ENCODE data around the gene STXBP3. TPM values are rescaled to one million over a fixed set of nuclear protein-coding genes. Genes with fewer than 3 reads are reported as not detected.

Gene STXBP3
- total RNA-seq, 4 donors from 2014 or later: 51.0 to 75.8 (median 68.9) TPM

- H3K4me1 ChIP-seq: peaks cover 0 to 8% (median 0%) of the 10 kb centered on the region in 4 donors
- TF ChIP-seq POLR2A (IDR thresholded peaks at IDR 0.05): no peak
- TF ChIP-seq EP300 (IDR thresholded peaks at IDR 0.05): no peak
- TF ChIP-seq CTCF (IDR thresholded peaks at IDR 0.05): no peak
- no peak overlapping the region for H3K27ac ChIP-seq
- 77 to 84% methylated on average over 3 of the region's 3 CpGs for WGBS, 2 donors
- no peaks in the 10 kb centered on the region for H3K36me3 ChIP-seq
- no peaks in the 10 kb centered on the region for H3K27me3 ChIP-seq
- no peak for DNase-seq (ENCODE audit: low spot score in 2 of 2)
- H3K9me3 ChIP-seq: no peaks in the 10 kb centered on the region
- H3K4me3 ChIP-seq: no peak overlapping the region
Measured at GRCh38 chr1:108842525-108843181, 96.2 kb downstream of the STXBP3 start.

GRCh38 chr1:108843390-108844137 lies 97.1 kb downstream of the STXBP3 start:
- TF ChIP-seq POLR2A (IDR thresholded peaks at IDR 0.05) (no peak), CTCF (IDR thresholded peaks at IDR 0.05) (no peak), EP300 (IDR thresholded peaks at IDR 0.05) (no peak)
- no peaks in the 10 kb centered on the region for H3K9me3 ChIP-seq
- no peak overlapping the region for H3K4me3 ChIP-seq
- H3K36me3 ChIP-seq: no peaks in the 10 kb centered on the region
- H3K27ac ChIP-seq: no peak overlapping the region
- no peak for DNase-seq (ENCODE audit: low spot score in 2 of 2)
- 68 to 72% methylated on average over 3 of the region's 3 CpGs for WGBS, 2 donors
- no peaks in the 10 kb centered on the region for H3K27me3 ChIP-seq
- peaks cover 0 to 8% (median 0%) of the 10 kb centered on the region in 4 donors for H3K4me1 ChIP-seq

GRCh38 chr1:108845446-108845845 lies 99.0 kb downstream of the STXBP3 start:
- Histone ChIP-seq H3K27ac (no peak overlapping the region), H3K36me3 (no peaks in the 10 kb centered on the region), H3K9me3 (no peaks in the 10 kb centered on the region), H3K27me3 (no peaks in the 10 kb centered on the region), H3K4me1 (peaks cover 0 to 8% (median 0%) of the 10 kb centered on the region in 4 donors), H3K4me3 (no peak overlapping the region)
- DNase-seq (ENCODE audit: low spot score in 2 of 2): no peak
- TF ChIP-seq EP300 (IDR thresholded peaks at IDR 0.05): no peak
- no peak for TF ChIP-seq CTCF (IDR thresholded peaks at IDR 0.05)
- no peak for TF ChIP-seq POLR2A (IDR thresholded peaks at IDR 0.05)
- 73 to 81% methylated on average over 4 of the region's 4 CpGs for WGBS, 2 donors

- H3K4me1 ChIP-seq: peaks cover 0 to 12% (median 0%) of the 10 kb centered on the region in 4 donors
- no peaks in the 10 kb centered on the region for H3K36me3 ChIP-seq
- no peak for TF ChIP-seq EP300 (IDR thresholded peaks at IDR 0.05)
- TF ChIP-seq CTCF (IDR thresholded peaks at IDR 0.05): no peak
- TF ChIP-seq POLR2A (IDR thresholded peaks at IDR 0.05): no peak
- H3K9me3 ChIP-seq: no peaks in the 10 kb centered on the region
- no peak overlapping the region for H3K27ac ChIP-seq
- no peak for DNase-seq (ENCODE audit: low spot score in 2 of 2)
- no peaks in the 10 kb centered on the region for H3K27me3 ChIP-seq
- no peak overlapping the region for H3K4me3 ChIP-seq
- WGBS, 2 donors: 95 to 97% methylated on average over 6 of the region's 6 CpGs
Measured at GRCh38 chr1:108845991-108846390, 99.5 kb downstream of the STXBP3 start.

GRCh38 chr1:108847494-108847893 lies 101.0 kb downstream of the STXBP3 start:
- Histone ChIP-seq H3K4me3 (no peak overlapping the region), H3K27ac (no peak overlapping the region), H3K9me3 (no peaks in the 10 kb centered on the region), H3K27me3 (no peaks in the 10 kb centered on the region), H3K4me1 (peaks cover 0 to 18% (median 10%) of the 10 kb centered on the region in 4 donors), H3K36me3 (no peaks in the 10 kb centered on the region)
- no peak for TF ChIP-seq EP300 (IDR thresholded peaks at IDR 0.05)
- 88 to 95% methylated on average over 1 of the region's 1 CpG for WGBS, 2 donors
- DNase-seq (ENCODE audit: low spot score in 2 of 2): no peak

All from tibial nerve (tissue), 4 donors.